ENCODE results near the gene DISP1. TPM values are rescaled to one million over a fixed set of nuclear protein-coding genes. Genes with fewer than 3 reads are reported as not detected.
A peak's percentile ranks its signal among the peaks of the same experiment; 100 is the strongest.

The DISP1 gene
- total and polyA plus RNA-seq, 7 donors: 1.4 to 5.8 (median 3.2) TPM

DNA sequence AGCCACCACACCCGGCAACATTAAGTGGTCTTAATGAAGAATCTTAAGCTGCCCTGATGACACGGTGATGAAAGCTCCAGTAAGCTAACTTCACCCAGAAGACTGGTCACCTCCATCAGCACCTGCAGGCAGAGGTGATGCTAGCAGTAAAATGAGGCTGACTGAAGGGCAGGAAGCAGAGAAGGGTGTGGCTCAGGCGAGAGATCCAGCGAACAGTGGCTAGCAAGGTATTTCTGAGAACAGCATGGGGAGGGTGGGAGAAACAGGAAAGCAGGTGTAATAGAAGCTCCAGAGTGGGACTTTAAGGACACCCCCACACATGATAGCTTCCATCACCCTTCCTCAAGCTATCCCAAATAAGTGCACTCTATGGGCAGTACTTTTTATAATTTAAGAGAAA is 15.9 kb upstream of the DISP1 start:
- Histone ChIP-seq H3K36me3 (ENCODE audit: insufficient read depth in 1 of 2, low read depth in 1 of 2) (no peaks in the 10 kb centered on the region), H3K27me3 (ENCODE audit: insufficient read depth in 3 of 3, low read length in 2 of 3) (no peaks in the 10 kb centered on the region), H3K4me1 (no peaks in the 10 kb centered on the region), H3K27ac (no peak overlapping the region), H3K9me3 (no peaks in the 10 kb centered on the region), H3K4me3 (no peak overlapping the region)
- intact Hi-C loops (cut with DNase I): loop anchor here in 1 of 2 donors (10.0 kb wide), 1 partner anchor 326 kb away; no protein-coding TSS in a partner anchor
- no peak for DNase-seq
- 78 to 94% (median 88%) methylated on average over 4 of the region's 4 CpGs for WGBS, 3 donors
- no peak for TF ChIP-seq CTCF (IDR thresholded peaks at IDR 0.05)
- no peak for ATAC-seq

GRCh38 chr1:222801067-222801466 is 13.8 kb upstream of the DISP1 start:
- no peak overlapping the region for H3K4me3 ChIP-seq
- H3K4me1 ChIP-seq: no peaks in the 10 kb centered on the region
- H3K27ac ChIP-seq: no peak overlapping the region
- H3K27me3 ChIP-seq (ENCODE audit: insufficient read depth in 3 of 3, low read length in 2 of 3): no peaks in the 10 kb centered on the region
- no peaks in the 10 kb centered on the region for H3K36me3 ChIP-seq (ENCODE audit: insufficient read depth in 1 of 2, low read depth in 1 of 2)
- ATAC-seq (no peak), DNase-seq (no peak)
- TF ChIP-seq CTCF (IDR thresholded peaks at IDR 0.05): no peak
- 78 to 88% (median 83%) methylated on average over 4 of the region's 4 CpGs for WGBS, 3 donors
- intact Hi-C loops (cut with DNase I): no loop called here
- H3K9me3 ChIP-seq: no peaks in the 10 kb centered on the region

- H3K4me3 ChIP-seq: no peak overlapping the region
- intact Hi-C loops (cut with DNase I): loop anchor here in 1 of 2 donors (10.0 kb wide), 1 partner anchor 113 kb away; no protein-coding TSS in a partner anchor
- WGBS, 3 donors: 78 to 90% (median 84%) methylated on average over 4 of the region's 4 CpGs
- DNase-seq: no peak
- H3K9me3 ChIP-seq: no peaks in the 10 kb centered on the region
- H3K4me1 ChIP-seq: peaks cover 3% of the 10 kb centered on the region
- ATAC-seq: no peak
- H3K27me3 ChIP-seq (ENCODE audit: insufficient read depth in 3 of 3, low read length in 2 of 3): no peaks in the 10 kb centered on the region
- TF ChIP-seq CTCF (IDR thresholded peaks at IDR 0.05): no peak
- no peak overlapping the region for H3K27ac ChIP-seq
- no peaks in the 10 kb centered on the region for H3K36me3 ChIP-seq (ENCODE audit: insufficient read depth in 1 of 2, low read depth in 1 of 2)
Measured at GRCh38 chr1:222811671-222812070, 3.2 kb upstream of the DISP1 start.

DNA sequence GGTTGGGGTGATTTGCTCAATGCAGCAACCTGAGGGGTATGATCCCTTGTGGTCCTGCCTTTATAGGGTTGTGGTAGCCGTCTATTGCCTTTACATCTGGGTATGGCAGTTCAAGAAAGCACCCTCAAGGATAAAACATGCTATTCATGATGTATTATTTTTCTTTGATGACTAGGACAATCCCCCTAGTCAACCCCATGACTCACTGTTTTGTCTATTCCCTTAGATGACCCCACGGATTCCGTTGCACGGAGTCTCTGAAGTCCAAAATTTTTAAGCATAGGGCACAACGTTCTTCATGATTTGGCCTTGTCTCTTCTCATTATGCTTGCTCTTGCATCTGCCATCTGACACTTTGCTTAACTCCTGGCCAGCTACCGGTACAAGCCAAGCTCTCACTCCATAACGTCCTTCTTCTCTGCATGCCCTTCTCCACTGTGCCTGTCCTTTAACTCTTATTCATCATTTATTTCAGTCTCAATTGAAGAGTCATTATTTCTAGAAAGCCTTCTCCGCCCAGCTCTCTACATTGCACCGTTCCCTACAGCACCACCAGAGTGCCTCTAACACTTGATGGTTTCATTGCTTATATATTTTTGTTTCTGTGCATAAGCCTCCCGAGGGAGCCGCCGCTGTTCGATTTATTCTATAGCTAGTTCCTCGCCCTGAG is 838 bp upstream of the DISP1 start:
- H3K4me1 ChIP-seq: peaks cover 17% of the 10 kb centered on the region
- peak overlapping the region; percentile 81 for H3K4me3 ChIP-seq
- no peaks in the 10 kb centered on the region for H3K27me3 ChIP-seq (ENCODE audit: insufficient read depth in 3 of 3, low read length in 2 of 3)
- 41 to 45% (median 43%) methylated on average over 14 of the region's 14 CpGs for WGBS, 3 donors
- DNase-seq: no peak
- no peaks in the 10 kb centered on the region for H3K9me3 ChIP-seq
- ATAC-seq: peak; percentile 4 to 51 (median 22)
- TF ChIP-seq CTCF (IDR thresholded peaks at IDR 0.05): no peak
- no peaks in the 10 kb centered on the region for H3K36me3 ChIP-seq (ENCODE audit: insufficient read depth in 1 of 2, low read depth in 1 of 2)
- intact Hi-C loops (cut with DNase I): loop anchor here in 1 of 2 donors (10.0 kb wide), 1 partner anchor 111 kb away; no protein-coding TSS in a partner anchor
- peak overlapping the region; percentile 79 for H3K27ac ChIP-seq

DNA sequence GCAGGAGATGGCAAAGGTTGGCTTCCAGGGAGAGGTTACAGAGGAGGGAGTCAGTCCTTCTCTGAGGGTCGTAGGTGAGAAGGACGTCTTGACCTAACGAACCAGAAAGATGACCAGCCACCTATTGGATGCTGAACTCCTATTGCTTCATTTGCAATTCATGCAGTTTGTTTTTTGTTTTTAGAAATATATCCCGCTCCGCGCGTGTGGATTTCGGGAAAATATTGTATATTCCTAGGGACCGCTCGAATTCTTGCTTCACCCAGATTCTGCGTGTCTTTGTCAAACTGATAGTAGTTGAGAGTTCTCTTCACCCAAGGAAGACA is 564 bp downstream of the DISP1 start:
- H3K27me3 ChIP-seq (ENCODE audit: insufficient read depth in 3 of 3, low read length in 2 of 3): no peaks in the 10 kb centered on the region
- H3K4me3 ChIP-seq: peak overlapping the region; percentile 81
- no peak for DNase-seq
- H3K9me3 ChIP-seq: no peaks in the 10 kb centered on the region
- intact Hi-C loops (cut with DNase I): loop anchor here in 1 of 2 donors (10.0 kb wide), 1 partner anchor 109 kb away; no protein-coding TSS in a partner anchor
- no peaks in the 10 kb centered on the region for H3K36me3 ChIP-seq (ENCODE audit: insufficient read depth in 1 of 2, low read depth in 1 of 2)
- no peak for ATAC-seq
- H3K27ac ChIP-seq: peak overlapping the region; percentile 79
- H3K4me1 ChIP-seq: peaks cover 19% of the 10 kb centered on the region
- WGBS, 3 donors: 2 to 4% (median 3%) methylated on average over 11 of the region's 11 CpGs
- TF ChIP-seq CTCF (IDR thresholded peaks at IDR 0.05): no peak

Measured in psoas muscle (tissue), 8 donors.